Liver (tissue), 9 donors: Measurements from ENCODE around the gene MBD3L2. TPM values are rescaled to one million over a fixed set of nuclear protein-coding genes. Genes with fewer than 3 reads are reported as not detected.

ENCODE experiments used
- DNase-seq: peaks from one replicate; pipeline ENCODE4 v3.0.0-alpha.2; 2017; ENCODE audit warnings: low spot score
- H3K27ac ChIP-seq, 2 donors: one replicate each; pipeline ENCODE4 v1.7.0; 2013; ENCODE audit warnings: inconsistent platforms in 2 of 2, low read length in 2 of 2, control low read depth in 1 of 2, low read depth in 1 of 2, mild to moderate bottlenecking in 1 of 2
- H3K27me3 ChIP-seq, 4 donors: one replicate each; pipeline versions ENCODE4 v1.6.1 to v1.7.0; 2013; ENCODE audit warnings: low read length in 3 of 4, inconsistent platforms in 1 of 4, mild to moderate bottlenecking in 1 of 4, moderate library complexity in 1 of 4; ENCODE audit not compliant: control insufficient read depth in 4 of 4, insufficient read depth in 4 of 4
- H3K36me3 ChIP-seq, 4 donors: one replicate each; pipeline versions ENCODE4 v1.6.1 to v1.7.0; 2013; ENCODE audit warnings: low read length in 3 of 4, mild to moderate bottlenecking in 3 of 4, low read depth in 1 of 4, moderate library complexity in 1 of 4; ENCODE audit not compliant: control insufficient read depth in 4 of 4, insufficient read depth in 3 of 4
- H3K4me1 ChIP-seq, 4 donors: one replicate each; pipeline versions ENCODE4 v1.6.1 to v1.7.0; 2013; ENCODE audit warnings: low read length in 3 of 4, mild to moderate bottlenecking in 3 of 4, moderate library complexity in 1 of 4; ENCODE audit not compliant: control insufficient read depth in 4 of 4, insufficient read depth in 4 of 4
- H3K4me3 ChIP-seq, 3 donors: one replicate each; pipeline versions ENCODE4 v1.6.1 to v1.7.0; 2013; ENCODE audit warnings: low read length in 3 of 3, control low read depth in 1 of 3, low read depth in 1 of 3, mild to moderate bottlenecking in 1 of 3
- H3K9ac ChIP-seq, 2 donors: one replicate each; pipeline ENCODE4 v1.7.0; 2013; ENCODE audit warnings: low read length in 2 of 2, mild to moderate bottlenecking in 2 of 2, moderate library complexity in 2 of 2, control low read depth in 1 of 2, low read depth in 1 of 2
- H3K9me3 ChIP-seq, 4 donors: one replicate each; pipeline versions ENCODE4 v1.6.1 to v1.7.0; 2013; ENCODE audit warnings: low read length in 3 of 4; ENCODE audit not compliant: control insufficient read depth in 4 of 4
- FOXA1 ChIP-seq: IDR thresholded peaks from 2 replicates; pipeline ENCODE4 v1.6.1; 2016; ENCODE audit warnings: antibody characterized with exemption
- FOXA2 ChIP-seq: IDR thresholded peaks from 2 replicates; pipeline ENCODE4 v1.6.1; 2016; ENCODE audit warnings: antibody characterized with exemption
- GABPA ChIP-seq, 2 donors: IDR thresholded peaks in 1 of 2; conservative IDR thresholded peaks in 1 of 2; 2 replicates each; pipeline ENCODE4 v1.6.1; 2016; ENCODE audit warnings: antibody characterized with exemption in 2 of 2, mild to moderate bottlenecking in 1 of 2, moderate library complexity in 1 of 2
- HNF4A ChIP-seq, 2 donors: conservative IDR thresholded peaks; 2 replicates each; pipeline ENCODE4 v1.6.1; 2016; ENCODE audit warnings: antibody characterized with exemption in 2 of 2, mild to moderate bottlenecking in 2 of 2
- HNF4G ChIP-seq: IDR thresholded peaks from 2 replicates; pipeline ENCODE4 v1.6.1; 2016; ENCODE audit warnings: antibody characterized with exemption
- JUND ChIP-seq, 2 donors: IDR thresholded peaks; 2 replicates each; pipeline ENCODE4 v1.6.1; 2016; ENCODE audit warnings: antibody characterized with exemption in 2 of 2
- MAX ChIP-seq: IDR thresholded peaks from 2 replicates; pipeline ENCODE4 v1.6.1; 2016; ENCODE audit warnings: antibody characterized with exemption
- NR2F2 ChIP-seq: IDR thresholded peaks from 2 replicates; pipeline ENCODE4 v1.6.1; 2016; ENCODE audit warnings: antibody characterized with exemption
- RAD21 ChIP-seq, 2 donors: IDR thresholded peaks; 2 replicates each; pipeline ENCODE4 v1.6.1; 2016; ENCODE audit warnings: antibody characterized with exemption in 2 of 2, mild to moderate bottlenecking in 2 of 2
- RXRA ChIP-seq, 2 donors: IDR thresholded peaks; 2 replicates each; pipeline ENCODE4 v1.6.1; 2017 to 2018; ENCODE audit warnings: antibody characterized with exemption in 2 of 2, mild to moderate bottlenecking in 1 of 2
- SP1 ChIP-seq: IDR thresholded peaks from 2 replicates; pipeline ENCODE4 v1.6.1; 2018; ENCODE audit warnings: antibody characterized with exemption, mild to moderate bottlenecking
- YY1 ChIP-seq: IDR thresholded peaks from 2 replicates; pipeline ENCODE4 v1.6.1; 2016; ENCODE audit warnings: antibody characterized with exemption, mild to moderate bottlenecking
- ZBTB33 ChIP-seq: IDR thresholded peaks from 2 replicates; pipeline ENCODE4 v1.6.1; 2016; ENCODE audit warnings: antibody characterized with exemption
- WGBS: extraction: QIAGEN DNeasy Blood & Tissue Kit; methylation state at CpG from one replicate; pipeline ENCODE4 v1.1.7; 2013; 5-methylcytosine and 5-hydroxymethylcytosine counted together
- polyA plus RNA-seq, 2 donors: library from polyadenylated mRNA; stranded (reverse) in 1 of 2; unstranded in 1 of 2; fragments of 200-250 nt in 1 of 2; fragments of >200 nt in 1 of 2; fragmentation: Nextera tagmentation in 1 of 2; extraction: Ambion mirVana in 1 of 2; gene quantifications; one replicate each; pipeline versions ENCODE4 v1.2.1 to v1.2.3, GENCODE V29; 2013 to 2015
- total RNA-seq, 2 donors: library from RNA; depleted of rRNA; stranded (reverse); fragments of >200 nt; gene quantifications; one replicate each; pipeline ENCODE4 v1.2.3, GENCODE V29; 2014
- TF ChIP-seq, protein P1 (sequence below): fragments of 150-350 bp; IDR thresholded peaks from 2 replicates; pipeline ENCODE4 v1.5.1; 2017; ENCODE audit warnings: improper control_type of control experiment, low read depth, low read length; ENCODE audit not compliant: missing input control
- donor health status: healthy.
- donor health status: healthy.
- donor health status: healthy.
- donor health status: healthy.
- donor health status: healthy.

The MBD3L2 gene
- total and polyA plus RNA-seq, 4 donors = not detected

DNA sequence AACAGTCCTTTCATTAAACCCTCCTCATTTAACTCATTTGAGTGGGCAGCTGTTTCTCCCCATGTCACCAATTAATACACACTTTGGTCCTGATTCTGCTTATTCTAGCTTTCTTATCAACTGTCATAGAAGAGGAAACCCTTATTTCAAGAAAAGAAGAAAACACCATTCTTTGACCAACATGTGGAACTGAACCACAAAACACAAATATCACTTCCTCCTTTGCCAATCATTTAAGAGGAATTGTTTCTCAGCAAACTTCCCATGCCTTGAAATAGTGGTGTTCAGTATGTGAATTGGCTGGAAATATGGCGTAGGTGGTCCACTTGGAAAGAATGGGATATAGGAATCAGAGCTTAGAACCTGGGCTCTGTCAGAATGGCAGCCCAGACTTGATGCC lies 48.3 kb upstream of the MBD3L2 start (continued):
- TF ChIP-seq ZBTB33 = no peak

GRCh38 chr19:7004313-7004931 lies 44.7 kb upstream of the MBD3L2 start:
- Histone ChIP-seq H3K4me1 (peaks cover 0 to 2% (median 0%) of the 10 kb centered on the region in 4 donors), H3K36me3 (no peaks in the 10 kb centered on the region), H3K4me3 (no peak overlapping the region), H3K9ac (no peak overlapping the region), H3K27me3 (no peaks in the 10 kb centered on the region), H3K9me3 (no peaks in the 10 kb centered on the region), H3K27ac (no peak overlapping the region)
- TF ChIP-seq, protein P1, sequence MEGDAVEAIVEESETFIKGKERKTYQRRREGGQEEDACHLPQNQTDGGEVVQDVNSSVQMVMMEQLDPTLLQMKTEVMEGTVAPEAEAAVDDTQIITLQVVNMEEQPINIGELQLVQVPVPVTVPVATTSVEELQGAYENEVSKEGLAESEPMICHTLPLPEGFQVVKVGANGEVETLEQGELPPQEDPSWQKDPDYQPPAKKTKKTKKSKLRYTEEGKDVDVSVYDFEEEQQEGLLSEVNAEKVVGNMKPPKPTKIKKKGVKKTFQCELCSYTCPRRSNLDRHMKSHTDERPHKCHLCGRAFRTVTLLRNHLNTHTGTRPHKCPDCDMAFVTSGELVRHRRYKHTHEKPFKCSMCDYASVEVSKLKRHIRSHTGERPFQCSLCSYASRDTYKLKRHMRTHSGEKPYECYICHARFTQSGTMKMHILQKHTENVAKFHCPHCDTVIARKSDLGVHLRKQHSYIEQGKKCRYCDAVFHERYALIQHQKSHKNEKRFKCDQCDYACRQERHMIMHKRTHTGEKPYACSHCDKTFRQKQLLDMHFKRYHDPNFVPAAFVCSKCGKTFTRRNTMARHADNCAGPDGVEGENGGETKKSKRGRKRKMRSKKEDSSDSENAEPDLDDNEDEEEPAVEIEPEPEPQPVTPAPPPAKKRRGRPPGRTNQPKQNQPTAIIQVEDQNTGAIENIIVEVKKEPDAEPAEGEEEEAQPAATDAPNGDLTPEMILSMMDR = peak; percentile 59
- no peak for TF ChIP-seq NR2F2
- peak; percentile 71 to 77 for TF ChIP-seq RAD21 (IDR thresholded peaks at IDR 0.05)
- DNase-seq = no peak
- 29% methylated on average over 18 of the region's 18 CpGs for WGBS

- peaks cover 0 to 2% (median 0%) of the 10 kb centered on the region in 4 donors for H3K4me1 ChIP-seq
- 84% methylated on average over 11 of the region's 11 CpGs for WGBS
- H3K9ac ChIP-seq = no peak overlapping the region
- DNase-seq = no peak
- TF ChIP-seq FOXA1 (no peak), HNF4A (conservative IDR thresholded peaks at IDR 0.05) (no peak), RXRA (IDR thresholded peaks at IDR 0.05) (no peak), GABPA (IDR thresholded peaks at IDR 0.05 in 1 of 2, conservative IDR thresholded peaks at IDR 0.05 in 1 of 2) (no peak), MAX (no peak), RAD21 (IDR thresholded peaks at IDR 0.05) (no peak), HNF4G (no peak), SP1 (no peak), FOXA2 (no peak), YY1 (no peak), JUND (IDR thresholded peaks at IDR 0.05) (no peak)
- TF ChIP-seq, protein P1 = no peak
- no peak overlapping the region for H3K4me3 ChIP-seq
- H3K36me3 ChIP-seq = no peaks in the 10 kb centered on the region
- H3K27me3 ChIP-seq = no peaks in the 10 kb centered on the region
- no peak overlapping the region for H3K27ac ChIP-seq
- H3K9me3 ChIP-seq = no peaks in the 10 kb centered on the region
Observed at GRCh38 chr19:7006135-7006704, 42.9 kb upstream of the MBD3L2 start.
